HUES64 (cell line): ENCODE results near the gene HENMT1.
"Not testable (repeated sequence)": the region's sequence is repeated elsewhere in the genome, so short reads cannot be mapped to it uniquely, and the experiment has no call there.

ENCODE experiments used
- H3K27ac ChIP-seq: 2 replicates; pipeline ENCODE4 v1.7.0; 2013; ENCODE audit warnings: low read depth, low read length, inconsistent platforms
- H3K27me3 ChIP-seq: 2 replicates; pipeline ENCODE4 v1.6.1; 2013; ENCODE audit warnings: mild to moderate bottlenecking, low read length; ENCODE audit not compliant: insufficient read depth
- H3K36me3 ChIP-seq: 2 replicates; pipeline ENCODE4 v1.6.1; 2013; ENCODE audit warnings: mild to moderate bottlenecking, low read length; ENCODE audit not compliant: insufficient read depth
- H3K4me1 ChIP-seq: 2 replicates; pipeline ENCODE4 v1.6.1; 2013; ENCODE audit warnings: mild to moderate bottlenecking, low read length, moderate library complexity; ENCODE audit not compliant: insufficient read depth
- H3K4me3 ChIP-seq: 2 replicates; pipeline ENCODE4 v1.5.1; 2013; ENCODE audit warnings: mild to moderate bottlenecking, low read length, moderate library complexity
- H3K9ac ChIP-seq: 2 replicates; pipeline ENCODE4 v1.6.1; 2013; ENCODE audit warnings: mild to moderate bottlenecking, low read depth, low read length
- H3K9me3 ChIP-seq: 2 replicates; pipeline ENCODE4 v1.6.1; 2013; ENCODE audit warnings: low read depth, low read length; ENCODE audit not compliant: insufficient read depth
- WGBS: fragments of 150-250, 120-280 bp; methylation state at CpG from one replicate; pipeline ENCODE4 v1.1.7; 2013; ENCODE audit warnings: missing lambda C conversion rate; 5-methylcytosine and 5-hydroxymethylcytosine counted together

The HENMT1 gene

GRCh38 chr1:108692724-108693655, 32.1 kb upstream of the HENMT1 start:
- peaks cover 5% of the 10 kb centered on the region for H3K4me1 ChIP-seq
- H3K4me3 ChIP-seq: peak overlapping the region; percentile 83
- H3K27ac ChIP-seq: peak overlapping the region; percentile 96
- no peaks in the 10 kb centered on the region for H3K27me3 ChIP-seq
- WGBS: under 1% methylated on average over 32 of the region's 36 CpGs
- H3K9me3 ChIP-seq: no peaks in the 10 kb centered on the region
- peaks cover 41% of the 10 kb centered on the region for H3K36me3 ChIP-seq
- peak overlapping the region; percentile 97 for H3K9ac ChIP-seq

- WGBS: under 1% methylated on average over 59 of the region's 59 CpGs
- peak within 1 kb of the TSS; percentile 83 for H3K4me3 ChIP-seq
- H3K4me1 ChIP-seq: peaks cover 5% of the 10 kb centered on the region
- H3K9ac ChIP-seq: peak within 1 kb of the TSS; percentile 97
- H3K36me3 ChIP-seq: peaks cover 33% of the 10 kb centered on the region
- H3K27me3 ChIP-seq: no peaks in the 10 kb centered on the region
- no peaks in the 10 kb centered on the region for H3K9me3 ChIP-seq
- peak within 1 kb of the TSS; percentile 96 for H3K27ac ChIP-seq
Observed at GRCh38 chr1:108691942-108692723, 31.2 kb upstream of the HENMT1 start, which contains the start of gene PRPF38B. PRPF38B (plus strand) TSS chr1:108692310; CDS start chr1:108692592, 282 bp downstream.

GRCh38 chr1:108691128-108691941, 30.4 kb upstream of the HENMT1 start:
- no peaks in the 10 kb centered on the region for H3K27me3 ChIP-seq
- H3K36me3 ChIP-seq: peaks cover 25% of the 10 kb centered on the region
- peak overlapping the region; percentile 83 for H3K4me3 ChIP-seq
- peaks cover 5% of the 10 kb centered on the region for H3K4me1 ChIP-seq
- peak overlapping the region; percentile 96 for H3K27ac ChIP-seq
- no peaks in the 10 kb centered on the region for H3K9me3 ChIP-seq
- H3K9ac ChIP-seq: peak overlapping the region; percentile 97
- WGBS: 31% methylated on average over 10 of the region's 12 CpGs

GRCh38 chr1:108686614-108687313, 25.9 kb upstream of the HENMT1 start:
- WGBS: 98% methylated on average over 1 of the region's 2 CpGs
- H3K4me3 ChIP-seq: no peak overlapping the region

GRCh38 chr1:108685529-108685928, 24.6 kb upstream of the HENMT1 start:
- no peaks in the 10 kb centered on the region for H3K36me3 ChIP-seq
- H3K27ac ChIP-seq: no peak overlapping the region
- no peak overlapping the region for H3K9ac ChIP-seq
- peaks cover 13% of the 10 kb centered on the region for H3K4me1 ChIP-seq
- 87% methylated on average over 1 of the region's 1 CpG for WGBS
- no peaks in the 10 kb centered on the region for H3K27me3 ChIP-seq
- H3K4me3 ChIP-seq: no peak overlapping the region
- H3K9me3 ChIP-seq: no peaks in the 10 kb centered on the region

More at GRCh38 chr1:108686614-108687313, 25.9 kb upstream of the HENMT1 start:
- Histone ChIP-seq H3K4me1 (peaks cover 9% of the 10 kb centered on the region), H3K9me3 (no peaks in the 10 kb centered on the region), H3K36me3 (no peaks in the 10 kb centered on the region), H3K9ac (no peak overlapping the region), H3K27me3 (no peaks in the 10 kb centered on the region), H3K27ac (no peak overlapping the region)

GRCh38 chr1:108681701-108682100, 20.8 kb upstream of the HENMT1 start:
- H3K27me3 ChIP-seq, H3K36me3 ChIP-seq, H3K9ac ChIP-seq, H3K9me3 ChIP-seq, H3K4me3 ChIP-seq: not testable (repeated sequence)
- 86% methylated on average over 4 of the region's 4 CpGs for WGBS
- Histone ChIP-seq H3K27ac (peak overlapping the region; percentile 61; the same call in 1 of the 2 replicates), H3K4me1 (peaks cover 13% of the 10 kb centered on the region)

- Histone ChIP-seq H3K27me3 (no peaks in the 10 kb centered on the region), H3K9ac (no peak overlapping the region), H3K4me3 (no peak overlapping the region), H3K36me3 (no peaks in the 10 kb centered on the region), H3K4me1 (peaks cover 6% of the 10 kb centered on the region; the same call in 1 of the 2 replicates), H3K9me3 (no peaks in the 10 kb centered on the region), H3K27ac (no peak overlapping the region)
- 94% methylated on average over 9 of the region's 10 CpGs for WGBS
Observed at GRCh38 chr1:108679586-108680213, 18.8 kb upstream of the HENMT1 start.

- Histone ChIP-seq H3K4me1 (peaks cover 6% of the 10 kb centered on the region; the same call in 1 of the 2 replicates), H3K9me3 (no peaks in the 10 kb centered on the region), H3K27me3 (no peaks in the 10 kb centered on the region), H3K36me3 (no peaks in the 10 kb centered on the region), H3K9ac (no peak overlapping the region), H3K4me3 (no peak overlapping the region), H3K27ac (no peak overlapping the region)
- WGBS: 94% methylated on average over 4 of the region's 4 CpGs
Observed at GRCh38 chr1:108678706-108679105, 17.8 kb upstream of the HENMT1 start.

GRCh38 chr1:108671143-108671542, 10.2 kb upstream of the HENMT1 start:
- Histone ChIP-seq H3K36me3 (no peaks in the 10 kb centered on the region), H3K9ac (no peak overlapping the region), H3K27ac (no peak overlapping the region), H3K4me3 (no peak overlapping the region), H3K4me1 (no peaks in the 10 kb centered on the region), H3K9me3 (no peaks in the 10 kb centered on the region), H3K27me3 (no peaks in the 10 kb centered on the region)
- 92% methylated on average over 2 of the region's 2 CpGs for WGBS
